G401 (cell line): ENCODE data around the gene SIK2. TPM values are rescaled to one million over a fixed set of nuclear protein-coding genes. Genes with fewer than 3 reads are reported as not detected.
A peak's percentile ranks its signal among the peaks of the same experiment; 100 is the strongest.

Source experiments
- DNase-seq: peaks from one replicate; pipeline ENCODE4 v3.0.0-alpha.2; 2015; ENCODE audit warnings: low spot score
- in situ Hi-C: cut with HindIII; loops from 2 replicates; pipeline ENCODE4 v1.10.0; 2016; ENCODE audit warnings: low sequenced_read_pairs, mixed read lengths
- total RNA-seq: library from RNA; depleted of rRNA; stranded (reverse); fragments of >200 nt; shearing (Covaris generic); gene quantifications from 2 replicates; pipeline ENCODE4 v1.2.3, GENCODE V29; 2014

SIK2 gene
- total RNA-seq, 1 experiment from 2014 or later: 53.1 TPM

GRCh38 chr11:111718436-111718835 is 116.2 kb downstream of the SIK2 start:
- in situ Hi-C loops: no loop called here
- no peak for DNase-seq

- DNase-seq: no peak
- in situ Hi-C loops: no loop called here
These were observed 116.6 kb downstream of the SIK2 start for GRCh38 chr11:111718859-111719258.

- no peak for DNase-seq
- in situ Hi-C loops: no loop called here
These were observed 117.1 kb downstream of the SIK2 start for GRCh38 chr11:111719379-111719778.

- DNase-seq: no peak
- in situ Hi-C loops: no loop called here
These were observed 118.7 kb downstream of the SIK2 start for GRCh38 chr11:111720801-111721494.

- no peak for DNase-seq
- in situ Hi-C loops: no loop called here
These were observed 120.3 kb downstream of the SIK2 start for GRCh38 chr11:111722501-111722900.

GRCh38 chr11:111723595-111723994 is 121.3 kb downstream of the SIK2 start:
- DNase-seq: no peak
- in situ Hi-C loops: no loop called here

GRCh38 chr11:111724615-111725129 is 122.4 kb downstream of the SIK2 start:
- no peak for DNase-seq
- in situ Hi-C loops: no loop called here

GRCh38 chr11:111725621-111726020 is 123.4 kb downstream of the SIK2 start:
- in situ Hi-C loops: no loop called here
- DNase-seq: no peak

GRCh38 chr11:111726301-111726713 is 124.1 kb downstream of the SIK2 start:
- no peak for DNase-seq
- in situ Hi-C loops: no loop called here

GRCh38 chr11:111727431-111727830 is 125.2 kb downstream of the SIK2 start:
- in situ Hi-C loops: no loop called here
- DNase-seq: no peak

- no peak for DNase-seq
- in situ Hi-C loops: no loop called here
These were observed 127.0 kb downstream of the SIK2 start for GRCh38 chr11:111729071-111729830.

GRCh38 chr11:111729831-111730311 is 127.6 kb downstream of the SIK2 start:
- no peak for DNase-seq
- in situ Hi-C loops: no loop called here

- in situ Hi-C loops: no loop called here
- peak; percentile 82 for DNase-seq
These were observed 128.8 kb downstream of the SIK2 start for GRCh38 chr11:111730871-111731591.

GRCh38 chr11:111731821-111732220 is 129.6 kb downstream of the SIK2 start:
- DNase-seq: peak; percentile 36
- in situ Hi-C loops: no loop called here

GRCh38 chr11:111733016-111733415 is 130.8 kb downstream of the SIK2 start:
- in situ Hi-C loops: no loop called here
- DNase-seq: no peak

- peak; percentile 61 for DNase-seq
- in situ Hi-C loops: no loop called here
These were observed 131.4 kb downstream of the SIK2 start for GRCh38 chr11:111733611-111734088.

- peak; percentile 50 for DNase-seq
These were observed 132.1 kb downstream of the SIK2 start for GRCh38 chr11:111734101-111734953.

GRCh38 chr11:111734954-111735261 is 132.7 kb downstream of the SIK2 start:
- no peak for DNase-seq
- in situ Hi-C loops: no loop called here

More at GRCh38 chr11:111734101-111734953, 132.1 kb downstream of the SIK2 start:
- in situ Hi-C loops: no loop called here
